B cell (primary cell): Measurements from ENCODE around the gene TRIM27.

ENCODE experiments used
- CTCF ChIP-seq: fragments of 200-600 bp; IDR thresholded peaks from one replicate; pipeline ENCODE4 v1.8.0; 2022; ENCODE audit warnings: antibody characterized with exemption, mild to moderate bottlenecking
- EZH2 ChIP-seq: IDR thresholded peaks from 2 replicates; pipeline ENCODE4 v1.6.1; 2012; ENCODE audit warnings: borderline replicate concordance, low read depth, mild to moderate bottlenecking, moderate library complexity, low read length; ENCODE audit not compliant: insufficient read depth, poor library complexity, severe bottlenecking

DNA sequence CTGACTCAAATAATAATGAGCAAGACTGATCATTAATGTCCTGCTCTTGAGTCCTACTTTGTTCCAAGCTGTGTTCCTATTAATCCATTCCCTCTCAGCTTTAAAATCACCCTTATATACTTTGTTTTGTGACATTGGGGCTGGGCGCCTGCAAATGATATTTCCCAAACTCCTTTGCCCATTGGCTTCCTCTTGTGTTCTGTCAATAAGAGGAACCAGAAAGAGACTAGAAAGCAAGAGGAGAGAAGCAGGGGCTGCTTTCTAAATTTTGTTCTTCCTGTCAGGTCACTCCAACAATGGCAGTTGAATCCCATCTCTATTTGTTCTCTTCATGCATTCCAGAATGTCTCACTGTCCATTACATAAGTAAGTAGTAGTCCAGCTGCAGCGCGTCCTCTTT, 21.6 kb upstream of the TRIM27 start:
- TF ChIP-seq CTCF (no peak), EZH2 (no peak)
